GM06990 (cell line): ENCODE data around the gene BSN.

Experiments
- DNase-seq: peaks from one replicate; pipeline ENCODE4 v3.0.0-alpha.2; 2011; ENCODE audit not compliant: insufficient read length; ENCODE audit errors: extremely low read depth
- H3K27me3 ChIP-seq: replicated peaks from 2 replicates; pipeline ENCODE4 v1.6.0; 2011; ENCODE audit warnings: low read length; ENCODE audit not compliant: control insufficient read depth, insufficient read depth
- H3K36me3 ChIP-seq: 2 replicates; pipeline ENCODE4 v1.5.1; 2011; ENCODE audit warnings: low read length; ENCODE audit not compliant: control insufficient read depth, insufficient read depth
- H3K4me3 ChIP-seq: replicated peaks from 2 replicates; pipeline ENCODE4 v1.5.1; 2011; ENCODE audit warnings: low read depth, mild to moderate bottlenecking, control low read depth, low read length
- CTCF ChIP-seq: IDR thresholded peaks from 2 replicates; pipeline ENCODE4 v1.5.1; 2011; ENCODE audit warnings: low read length, control low read depth, mild to moderate bottlenecking, inconsistent platforms; ENCODE audit not compliant: insufficient read depth, poor library complexity, severe bottlenecking

The BSN gene

DNA sequence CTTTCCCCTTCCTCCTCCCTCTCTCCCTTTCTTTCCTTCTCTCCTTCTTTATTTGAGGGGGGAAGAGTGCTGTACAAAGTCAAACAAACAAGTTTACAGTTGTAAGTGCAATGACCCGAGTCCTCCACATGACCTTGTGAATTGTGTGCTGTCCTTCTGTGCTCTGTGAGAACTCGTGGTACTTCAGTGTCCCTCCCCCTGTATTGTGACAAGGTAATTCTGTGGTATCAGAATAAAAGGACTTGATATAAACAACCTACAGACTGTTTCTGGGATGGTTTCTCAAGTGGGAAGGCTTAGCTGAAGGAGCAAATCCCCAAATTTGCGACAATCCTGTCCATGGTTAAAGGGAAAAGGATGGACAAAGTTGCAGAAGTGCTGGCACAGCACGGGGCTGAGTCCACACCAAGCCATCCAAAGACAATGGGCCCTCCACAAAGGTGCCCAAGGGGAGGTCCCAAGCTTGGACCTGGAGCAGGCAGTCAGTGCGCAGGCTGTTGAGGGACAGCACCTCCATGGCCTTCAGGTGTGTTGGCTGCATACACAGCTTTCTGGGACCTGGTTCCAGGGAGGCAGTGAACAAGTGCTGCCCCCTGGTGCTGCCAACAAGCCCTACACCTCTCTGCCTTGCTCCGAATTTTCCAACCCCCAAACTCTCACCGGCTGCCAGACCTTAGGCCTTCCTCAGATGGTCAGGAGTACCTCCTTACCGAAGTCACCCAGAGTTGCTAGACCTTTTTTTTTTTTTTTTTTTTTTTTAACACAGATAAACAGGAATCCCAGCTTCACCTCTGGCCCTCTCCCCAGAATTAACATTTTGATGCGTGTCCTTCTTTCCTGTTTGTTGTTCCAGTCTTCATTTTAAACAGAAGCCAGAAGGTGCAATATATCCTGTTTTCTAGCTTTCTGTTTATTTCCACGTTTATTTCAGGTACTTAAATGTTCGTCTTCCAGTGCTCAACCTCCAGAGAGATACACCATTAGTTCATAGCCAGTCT, 117.3 kb downstream of the BSN start:
- Histone ChIP-seq H3K36me3 (peaks cover 8% of the 10 kb centered on the region), H3K27me3 (no peaks in the 10 kb centered on the region), H3K4me3 (no peak overlapping the region)
- TF ChIP-seq CTCF, result peak; percentile 84
- peak; percentile 53 for DNase-seq

DNA sequence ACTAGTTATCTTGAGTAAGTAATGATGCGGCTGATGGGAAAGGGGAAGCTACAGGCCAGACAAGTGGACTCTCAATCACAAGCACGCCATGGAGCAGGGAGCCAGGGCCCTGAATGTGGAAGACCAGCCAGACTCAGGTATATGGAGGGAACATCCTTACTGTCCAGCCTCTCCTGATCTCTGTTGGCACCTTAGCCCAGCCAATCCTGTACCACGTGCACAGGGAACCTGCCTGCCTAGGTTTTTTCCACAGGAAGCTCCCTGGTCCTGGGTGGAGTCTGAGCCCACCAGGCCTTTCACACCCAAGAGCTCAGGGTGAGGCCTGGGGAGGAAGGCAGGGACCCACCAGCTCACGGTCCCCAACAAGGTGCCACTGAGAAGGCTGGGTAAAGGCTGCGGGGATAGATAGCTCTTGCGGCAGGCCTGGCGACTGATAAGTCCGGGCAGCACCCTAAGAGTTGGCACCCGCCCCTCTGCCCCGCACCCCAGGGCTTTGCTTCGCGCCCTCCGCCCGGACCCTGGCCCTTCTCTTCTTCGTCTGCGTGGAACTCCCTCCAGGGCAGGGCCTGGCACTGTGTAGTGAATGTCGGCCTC, 118.9 kb downstream of the BSN start:
- no peaks in the 10 kb centered on the region for H3K27me3 ChIP-seq
- DNase-seq, result no peak
- H3K36me3 ChIP-seq, result peaks cover 22% of the 10 kb centered on the region
- no peak for TF ChIP-seq CTCF
- peak overlapping the region; percentile 89 for H3K4me3 ChIP-seq

DNA sequence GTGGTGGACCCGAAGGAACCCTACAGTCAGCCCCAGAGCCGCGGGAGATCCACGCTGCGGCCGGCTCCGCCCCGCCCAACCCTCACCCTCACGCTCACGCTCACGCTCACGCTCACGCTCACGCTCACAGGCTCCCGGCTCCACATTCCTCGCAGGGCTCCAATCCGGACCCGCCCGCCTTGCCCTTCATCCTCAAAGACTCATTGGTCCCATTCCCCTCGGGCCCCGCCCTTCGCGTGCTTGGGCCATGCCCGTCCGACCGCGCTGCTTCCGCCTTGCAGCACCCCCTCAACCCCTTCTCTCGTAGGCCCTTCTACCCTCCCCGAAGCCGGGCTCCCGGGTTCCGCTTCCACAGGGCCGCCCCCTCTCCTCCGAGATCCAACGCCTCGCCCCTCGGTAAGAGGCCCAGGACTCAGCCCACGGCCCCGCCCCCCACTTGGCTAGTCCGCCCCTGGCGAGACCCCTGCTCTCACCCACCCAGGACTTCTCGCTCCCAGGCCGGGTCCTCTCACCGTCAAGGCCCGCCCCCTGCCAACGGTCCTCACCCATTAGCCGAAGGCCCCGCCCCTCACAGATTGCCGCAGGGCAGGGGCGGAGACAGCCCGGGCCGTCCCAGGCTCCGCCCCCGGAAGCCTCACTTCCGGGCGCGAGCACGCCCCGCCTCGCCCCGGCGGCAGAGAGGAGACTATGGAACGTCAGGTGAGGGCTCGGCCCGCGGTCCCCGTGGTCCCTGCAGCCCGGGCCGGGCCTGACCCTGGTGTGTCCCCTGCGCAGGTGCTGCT, 119.6 kb downstream of the BSN start, which contains the start of gene APEH:
TSS of gene APEH (plus strand) at position 637 of the 782 bp plus-strand sequence. CDS start at position 688, 51 bp downstream.
- no peaks in the 10 kb centered on the region for H3K27me3 ChIP-seq
- TF ChIP-seq CTCF, result no peak
- peak; percentile 99 for DNase-seq
- H3K4me3 ChIP-seq, result peak within 1 kb of the TSS; percentile 89
- peaks cover 28% of the 10 kb centered on the region for H3K36me3 ChIP-seq

DNA sequence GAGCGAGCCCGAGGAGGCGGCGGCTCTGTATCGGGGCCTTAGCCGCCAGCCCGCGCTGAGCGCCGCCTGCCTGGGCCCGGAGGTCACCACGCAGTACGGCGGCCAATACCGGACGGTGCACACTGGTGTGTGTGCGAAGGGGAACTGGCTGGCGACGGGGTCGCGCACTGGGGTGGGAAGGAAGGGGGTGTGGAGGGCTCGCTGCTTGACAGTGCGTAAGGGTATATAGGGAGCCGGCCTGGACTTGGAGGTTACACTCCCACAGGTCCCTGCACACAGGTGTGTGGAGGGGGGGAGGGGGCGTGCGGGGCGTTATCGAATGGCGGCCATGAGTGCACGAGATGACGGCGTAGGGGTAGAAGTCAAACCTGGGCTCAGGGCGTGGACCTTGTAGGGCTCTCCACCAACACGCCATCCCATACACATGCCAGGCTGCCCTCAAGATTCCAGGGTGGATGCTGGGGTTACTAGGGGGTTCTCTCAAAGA, 120.3 kb downstream of the BSN start:
- Histone ChIP-seq H3K27me3 (no peaks in the 10 kb centered on the region), H3K4me3 (peak overlapping the region; percentile 89), H3K36me3 (peaks cover 34% of the 10 kb centered on the region)
- no peak for DNase-seq
- no peak for TF ChIP-seq CTCF

GRCh38 chr3:49675912-49676311, 121.6 kb downstream of the BSN start:
- no peak for TF ChIP-seq CTCF
- no peak for DNase-seq
- H3K4me3 ChIP-seq, result no peak overlapping the region
- peaks cover 47% of the 10 kb centered on the region for H3K36me3 ChIP-seq
- no peaks in the 10 kb centered on the region for H3K27me3 ChIP-seq
